ENCODE data around the gene ASB8. TPM values are rescaled to one million over a fixed set of nuclear protein-coding genes. Genes with fewer than 3 reads are reported as not detected.
A peak's percentile ranks its signal among the peaks of the same experiment; 100 is the strongest.

ASB8 gene
- total and polyA plus RNA-seq, 2 experiments from 2014 or later, result 23.3 to 27.3 TPM

GRCh38 chr12:48197971-48198671, 40.8 kb upstream of the ASB8 start:
- H3K36me3 ChIP-seq (ENCODE audit: low read depth), result no peaks in the 10 kb centered on the region
- no peaks in the 10 kb centered on the region for H4K20me1 ChIP-seq (ENCODE audit: insufficient read depth)
- TF ChIP-seq EZH2 (IDR thresholded peaks at IDR 0.05; ENCODE audit: insufficient read depth, poor library complexity, severe bottlenecking) (no peak), EZH2phosphoT487 (IDR thresholded peaks at IDR 0.05; ENCODE audit: insufficient read depth, low read depth) (no peak)
- H2AFZ ChIP-seq, result peak overlapping the region; percentile 98
- H3K79me2 ChIP-seq (ENCODE audit: insufficient read depth), result peaks cover 11% of the 10 kb centered on the region; the same call in 1 of the 2 replicates
- 0 to 1% methylated on average over 35 to 39 of the region's 39 CpGs for WGBS, 2 experiments (ENCODE audit: low coverage in 1 of 2, low lambda C conversion rate in 2 of 2, missing lambda C conversion rate in 2 of 2)
- no peaks in the 10 kb centered on the region for H3K27me3 ChIP-seq (replicated peaks; ENCODE audit: insufficient read depth)
- peak overlapping the region; percentile 92 for H3K9ac ChIP-seq
- peak; percentile 98 for DNase-seq
- peak overlapping the region; percentile 85 for H3K4me3 ChIP-seq
- peaks cover 34% of the 10 kb centered on the region for H3K4me1 ChIP-seq (ENCODE audit: insufficient read depth)
- in situ Hi-C loops (cut with MboI), result no loop called here
- peak overlapping the region; percentile 97 for H3K4me2 ChIP-seq (ENCODE audit: unreplicated experiment)
- H3K27ac ChIP-seq, result peak overlapping the region; percentile 83
- H3K9me2 ChIP-seq (ENCODE audit: insufficient read depth), result no peaks in the 10 kb centered on the region
- H3F3A ChIP-seq (ENCODE audit: insufficient read depth), result peaks cover 23% of the 10 kb centered on the region
- no peaks in the 10 kb centered on the region for H3K9me3 ChIP-seq (ENCODE audit: low read depth)

- Histone ChIP-seq H3K36me3 (ENCODE audit: low read depth) (no peaks in the 10 kb centered on the region), H3K27me3 (replicated peaks; ENCODE audit: insufficient read depth) (no peaks in the 10 kb centered on the region), H3K4me1 (ENCODE audit: insufficient read depth) (peaks cover 34% of the 10 kb centered on the region), H3K4me2 (ENCODE audit: unreplicated experiment) (peak overlapping the region; percentile 97), H3F3A (ENCODE audit: insufficient read depth) (peaks cover 23% of the 10 kb centered on the region), H2AFZ (peak overlapping the region; percentile 98), H3K9ac (peak overlapping the region; percentile 92), H3K9me3 (ENCODE audit: low read depth) (no peaks in the 10 kb centered on the region), H3K27ac (peak overlapping the region; percentile 83), H3K9me2 (ENCODE audit: insufficient read depth) (no peaks in the 10 kb centered on the region), H4K20me1 (ENCODE audit: insufficient read depth) (no peaks in the 10 kb centered on the region), H3K4me3 (peak overlapping the region; percentile 85), H3K79me2 (ENCODE audit: insufficient read depth) (peaks cover 11% of the 10 kb centered on the region; the same call in 1 of the 2 replicates)
- no peak for TF ChIP-seq EZH2phosphoT487 (IDR thresholded peaks at IDR 0.05; ENCODE audit: insufficient read depth, low read depth)
- TF ChIP-seq EZH2 (IDR thresholded peaks at IDR 0.05; ENCODE audit: insufficient read depth, poor library complexity, severe bottlenecking), result no peak
- WGBS, 2 experiments (ENCODE audit: low coverage in 1 of 2, low lambda C conversion rate in 2 of 2, missing lambda C conversion rate in 2 of 2), result 3% methylated on average over 10 of the region's 10 CpGs
- in situ Hi-C loops (cut with MboI), result no loop called here
- peak; percentile 74 for DNase-seq
Measured at GRCh38 chr12:48197549-48197970, 40.2 kb upstream of the ASB8 start.

- Histone ChIP-seq H3K36me3 (ENCODE audit: low read depth) (no peaks in the 10 kb centered on the region), H3K9me3 (ENCODE audit: low read depth) (no peaks in the 10 kb centered on the region), H3K4me3 (peak overlapping the region; percentile 28), H3K9me2 (ENCODE audit: insufficient read depth) (no peaks in the 10 kb centered on the region), H3K27ac (peak overlapping the region; percentile 44), H3F3A (ENCODE audit: insufficient read depth) (peaks cover 23% of the 10 kb centered on the region), H3K4me2 (ENCODE audit: unreplicated experiment) (peak overlapping the region; percentile 46), H3K79me2 (ENCODE audit: insufficient read depth) (no peaks in the 10 kb centered on the region), H2AFZ (peak overlapping the region; percentile 42), H4K20me1 (ENCODE audit: insufficient read depth) (no peaks in the 10 kb centered on the region), H3K4me1 (ENCODE audit: insufficient read depth) (peaks cover 32% of the 10 kb centered on the region), H3K9ac (peak overlapping the region; percentile 15; the same call in 1 of the 2 replicates), H3K27me3 (replicated peaks; ENCODE audit: insufficient read depth) (no peaks in the 10 kb centered on the region)
- in situ Hi-C loops (cut with MboI), result no loop called here
- DNase-seq, result peak; percentile 57
- no peak for TF ChIP-seq EZH2 (IDR thresholded peaks at IDR 0.05; ENCODE audit: insufficient read depth, poor library complexity, severe bottlenecking)
- 8 to 18% methylated on average over 1 of the region's 1 CpG for WGBS, 2 experiments (ENCODE audit: low coverage in 1 of 2, low lambda C conversion rate in 2 of 2, missing lambda C conversion rate in 2 of 2)
Measured at GRCh38 chr12:48194799-48195201, 37.5 kb upstream of the ASB8 start.

GRCh38 chr12:48193623-48194022, 36.3 kb upstream of the ASB8 start:
- H3K9ac ChIP-seq, result no peak overlapping the region
- no peak overlapping the region for H3K4me3 ChIP-seq
- H2AFZ ChIP-seq, result no peak overlapping the region
- DNase-seq, result no peak
- peaks cover 24% of the 10 kb centered on the region for H3K4me1 ChIP-seq (ENCODE audit: insufficient read depth)
- no peak overlapping the region for H3K4me2 ChIP-seq (ENCODE audit: unreplicated experiment)
- WGBS, 2 experiments (ENCODE audit: low coverage in 1 of 2, low lambda C conversion rate in 2 of 2, missing lambda C conversion rate in 2 of 2), result 12 to 13% methylated on average over 2 of the region's 2 CpGs
- TF ChIP-seq EZH2 (IDR thresholded peaks at IDR 0.05; ENCODE audit: insufficient read depth, poor library complexity, severe bottlenecking) (no peak), EZH2phosphoT487 (IDR thresholded peaks at IDR 0.05; ENCODE audit: insufficient read depth, low read depth) (no peak)
- H4K20me1 ChIP-seq (ENCODE audit: insufficient read depth), result no peaks in the 10 kb centered on the region
- no peaks in the 10 kb centered on the region for H3K9me2 ChIP-seq (ENCODE audit: insufficient read depth)
- H3K27me3 ChIP-seq (replicated peaks; ENCODE audit: insufficient read depth), result no peaks in the 10 kb centered on the region
- H3F3A ChIP-seq (ENCODE audit: insufficient read depth), result peaks cover 19% of the 10 kb centered on the region
- in situ Hi-C loops (cut with MboI), result no loop called here
- no peaks in the 10 kb centered on the region for H3K79me2 ChIP-seq (ENCODE audit: insufficient read depth)
- no peaks in the 10 kb centered on the region for H3K36me3 ChIP-seq (ENCODE audit: low read depth)
- no peaks in the 10 kb centered on the region for H3K9me3 ChIP-seq (ENCODE audit: low read depth)
- no peak overlapping the region for H3K27ac ChIP-seq
